ENCODE measurements around the gene SUCLG2.

SUCLG2 gene

GRCh38 chr3:67654099-67654843 lies at the start of gene SUCLG2:
SUCLG2 (minus strand) TSS chr3:67654612; CDS start chr3:67654586, 26 bp downstream.
- no peaks in the 10 kb centered on the region for H3K9me3 ChIP-seq (ENCODE audit: control insufficient read depth, low read depth, low read length)
- H3K36me3 ChIP-seq (ENCODE audit: control insufficient read depth, low read depth, low read length) = no peaks in the 10 kb centered on the region
- no peaks in the 10 kb centered on the region for H3K4me1 ChIP-seq (ENCODE audit: control insufficient read depth, low read depth, low read length)
- no peaks in the 10 kb centered on the region for H3K27me3 ChIP-seq (ENCODE audit: control insufficient read depth, insufficient read depth, low read length)
- peak within 1 kb of the TSS; percentile 76 for H3K9ac ChIP-seq (ENCODE audit: low read length)
- H3K27ac ChIP-seq (ENCODE audit: low read length) = no peak within 1 kb of the TSS
- peak within 1 kb of the TSS; percentile 60 for H3K4me3 ChIP-seq (ENCODE audit: low read length)

- Histone ChIP-seq H3K27ac (ENCODE audit: low read length) (no peak overlapping the region), H3K9me3 (ENCODE audit: control insufficient read depth, low read depth, low read length) (no peaks in the 10 kb centered on the region), H3K36me3 (ENCODE audit: control insufficient read depth, low read depth, low read length) (no peaks in the 10 kb centered on the region), H3K9ac (ENCODE audit: low read length) (no peak overlapping the region), H3K4me3 (ENCODE audit: low read length) (no peak overlapping the region), H3K27me3 (ENCODE audit: control insufficient read depth, insufficient read depth, low read length) (no peaks in the 10 kb centered on the region), H3K4me1 (ENCODE audit: control insufficient read depth, low read depth, low read length) (peaks cover 18% of the 10 kb centered on the region)
Observed at GRCh38 chr3:67700596-67700995, 46.2 kb upstream of the SUCLG2 start.

- no peak overlapping the region for H3K27ac ChIP-seq (ENCODE audit: low read length)
- no peak overlapping the region for H3K9ac ChIP-seq (ENCODE audit: low read length)
- H3K27me3 ChIP-seq (ENCODE audit: control insufficient read depth, insufficient read depth, low read length) = no peaks in the 10 kb centered on the region
- no peaks in the 10 kb centered on the region for H3K36me3 ChIP-seq (ENCODE audit: control insufficient read depth, low read depth, low read length)
- no peaks in the 10 kb centered on the region for H3K9me3 ChIP-seq (ENCODE audit: control insufficient read depth, low read depth, low read length)
- peaks cover 18% of the 10 kb centered on the region for H3K4me1 ChIP-seq (ENCODE audit: control insufficient read depth, low read depth, low read length)
- no peak overlapping the region for H3K4me3 ChIP-seq (ENCODE audit: low read length)
Observed at GRCh38 chr3:67699882-67700281, 45.5 kb upstream of the SUCLG2 start.

DNA sequence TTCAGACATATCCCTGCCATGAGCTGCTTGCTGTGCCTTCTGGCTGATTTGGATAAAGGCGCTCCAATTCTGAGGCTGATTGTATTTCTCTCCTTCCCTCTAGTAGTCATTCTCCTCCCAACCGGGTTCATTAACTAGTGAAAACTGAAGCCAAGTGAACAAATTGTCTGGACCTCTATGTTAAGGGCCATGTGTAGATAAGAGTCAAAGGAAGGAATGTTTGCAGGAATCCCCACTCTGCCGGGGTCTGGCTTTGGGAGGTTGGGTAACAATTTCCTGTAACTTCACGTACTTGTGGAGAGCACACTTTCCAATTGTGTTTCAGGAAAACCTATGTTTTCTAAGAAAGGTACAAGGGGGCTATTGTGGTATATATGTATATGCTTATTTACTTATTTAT lies 38.2 kb upstream of the SUCLG2 start:
- no peak overlapping the region for H3K4me3 ChIP-seq (ENCODE audit: low read length)
- H3K36me3 ChIP-seq (ENCODE audit: control insufficient read depth, low read depth, low read length) = no peaks in the 10 kb centered on the region
- no peak overlapping the region for H3K9ac ChIP-seq (ENCODE audit: low read length)
- no peak overlapping the region for H3K27ac ChIP-seq (ENCODE audit: low read length)
- H3K9me3 ChIP-seq (ENCODE audit: control insufficient read depth, low read depth, low read length) = no peaks in the 10 kb centered on the region
- peaks cover 15% of the 10 kb centered on the region for H3K4me1 ChIP-seq (ENCODE audit: control insufficient read depth, low read depth, low read length)
- no peaks in the 10 kb centered on the region for H3K27me3 ChIP-seq (ENCODE audit: control insufficient read depth, insufficient read depth, low read length)

DNA sequence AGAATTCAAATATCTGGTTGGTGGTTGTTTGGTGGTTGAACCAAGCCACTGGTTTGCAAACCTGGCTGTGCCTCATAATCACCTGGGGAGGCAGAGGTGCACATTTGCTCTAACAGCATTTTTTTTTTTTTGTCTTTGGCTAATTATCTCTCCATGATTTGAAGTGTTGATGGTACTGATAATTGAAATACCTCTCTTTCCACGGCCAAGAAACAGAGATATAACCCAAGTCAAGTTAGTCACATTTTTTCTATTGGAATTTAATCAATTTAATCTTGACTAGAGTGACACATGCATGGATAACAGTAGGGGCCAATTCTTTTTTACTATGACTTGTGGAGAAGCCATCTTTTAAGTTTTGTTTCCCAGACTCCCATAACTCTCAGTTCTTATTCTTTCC lies 37.5 kb upstream of the SUCLG2 start:
- no peaks in the 10 kb centered on the region for H3K36me3 ChIP-seq (ENCODE audit: control insufficient read depth, low read depth, low read length)
- H3K9ac ChIP-seq (ENCODE audit: low read length) = no peak overlapping the region
- no peak overlapping the region for H3K27ac ChIP-seq (ENCODE audit: low read length)
- H3K9me3 ChIP-seq (ENCODE audit: control insufficient read depth, low read depth, low read length) = no peaks in the 10 kb centered on the region
- H3K4me1 ChIP-seq (ENCODE audit: control insufficient read depth, low read depth, low read length) = peaks cover 8% of the 10 kb centered on the region
- no peak overlapping the region for H3K4me3 ChIP-seq (ENCODE audit: low read length)
- no peaks in the 10 kb centered on the region for H3K27me3 ChIP-seq (ENCODE audit: control insufficient read depth, insufficient read depth, low read length)

- no peak overlapping the region for H3K4me3 ChIP-seq (ENCODE audit: low read length)
- H3K9ac ChIP-seq (ENCODE audit: low read length) = no peak overlapping the region
- H3K4me1 ChIP-seq (ENCODE audit: control insufficient read depth, low read depth, low read length) = peaks cover 7% of the 10 kb centered on the region
- no peaks in the 10 kb centered on the region for H3K27me3 ChIP-seq (ENCODE audit: control insufficient read depth, insufficient read depth, low read length)
- no peaks in the 10 kb centered on the region for H3K9me3 ChIP-seq (ENCODE audit: control insufficient read depth, low read depth, low read length)
- no peaks in the 10 kb centered on the region for H3K36me3 ChIP-seq (ENCODE audit: control insufficient read depth, low read depth, low read length)
- H3K27ac ChIP-seq (ENCODE audit: low read length) = no peak overlapping the region
Observed at GRCh38 chr3:67691207-67691606, 36.8 kb upstream of the SUCLG2 start.

DNA sequence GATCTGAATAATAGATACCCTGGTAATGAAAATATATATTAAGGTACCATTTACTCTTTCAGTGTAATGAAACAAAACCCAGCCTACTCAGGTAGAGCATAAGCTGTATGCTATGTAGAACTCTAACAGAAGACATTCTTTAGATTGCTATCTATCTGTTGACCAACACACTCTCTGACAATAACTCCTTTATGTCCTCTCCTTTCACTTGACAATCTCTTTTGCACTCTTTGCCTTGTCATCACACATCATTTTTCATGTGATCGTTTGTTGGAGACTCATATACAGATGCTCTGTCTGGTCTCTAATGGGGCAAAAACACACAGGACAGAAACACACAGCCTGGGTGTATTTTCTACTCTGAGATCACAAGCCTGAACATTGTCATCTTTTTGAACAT lies 35.4 kb upstream of the SUCLG2 start:
- Histone ChIP-seq H3K9me3 (ENCODE audit: control insufficient read depth, low read depth, low read length) (no peaks in the 10 kb centered on the region), H3K9ac (ENCODE audit: low read length) (no peak overlapping the region), H3K4me3 (ENCODE audit: low read length) (no peak overlapping the region), H3K36me3 (ENCODE audit: control insufficient read depth, low read depth, low read length) (no peaks in the 10 kb centered on the region), H3K27ac (ENCODE audit: low read length) (no peak overlapping the region), H3K4me1 (ENCODE audit: control insufficient read depth, low read depth, low read length) (peaks cover 7% of the 10 kb centered on the region), H3K27me3 (ENCODE audit: control insufficient read depth, insufficient read depth, low read length) (no peaks in the 10 kb centered on the region)

DNA sequence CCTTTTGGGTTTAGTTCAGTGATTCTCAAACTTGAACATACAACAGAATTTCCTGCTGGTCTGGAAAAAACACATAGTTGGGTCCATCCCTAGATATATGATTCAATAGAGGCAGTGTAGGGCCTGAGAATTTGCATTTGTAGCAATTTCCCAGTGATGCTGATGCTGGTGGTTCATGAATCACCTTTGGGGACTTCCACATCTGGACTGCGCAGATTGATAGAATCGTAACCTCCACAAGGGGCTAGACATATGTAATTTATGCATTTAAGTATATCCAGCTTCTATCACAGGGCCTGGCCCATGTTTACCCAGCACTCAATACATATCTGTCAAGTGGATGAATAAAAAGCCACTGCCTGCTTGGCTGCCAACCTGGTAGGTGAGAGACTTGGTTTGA lies 33.8 kb upstream of the SUCLG2 start:
- H3K27me3 ChIP-seq (ENCODE audit: control insufficient read depth, insufficient read depth, low read length) = no peaks in the 10 kb centered on the region
- H3K4me3 ChIP-seq (ENCODE audit: low read length) = no peak overlapping the region
- H3K4me1 ChIP-seq (ENCODE audit: control insufficient read depth, low read depth, low read length) = peaks cover 7% of the 10 kb centered on the region
- no peak overlapping the region for H3K9ac ChIP-seq (ENCODE audit: low read length)
- H3K9me3 ChIP-seq (ENCODE audit: control insufficient read depth, low read depth, low read length) = no peaks in the 10 kb centered on the region
- H3K36me3 ChIP-seq (ENCODE audit: control insufficient read depth, low read depth, low read length) = no peaks in the 10 kb centered on the region
- H3K27ac ChIP-seq (ENCODE audit: low read length) = no peak overlapping the region

DNA sequence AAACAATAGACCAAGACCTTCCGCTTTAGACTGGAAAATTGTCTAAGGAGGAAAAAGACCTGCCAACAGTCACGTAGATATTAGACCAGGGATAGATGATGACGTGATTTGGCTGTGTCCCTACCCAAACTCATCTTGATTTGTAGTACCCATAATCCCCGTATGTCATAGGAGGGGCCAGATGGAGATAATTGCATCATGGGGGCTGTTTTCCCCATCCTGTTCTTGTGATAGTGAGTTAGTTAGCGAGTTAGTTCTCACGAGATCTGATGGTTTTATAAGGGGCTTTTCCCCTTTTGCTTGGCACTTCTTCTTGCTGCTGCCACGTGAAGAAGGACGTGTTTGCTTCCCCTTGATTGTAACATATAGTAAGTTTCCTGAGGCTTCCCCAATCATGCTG lies 31.7 kb upstream of the SUCLG2 start:
- no peaks in the 10 kb centered on the region for H3K9me3 ChIP-seq (ENCODE audit: control insufficient read depth, low read depth, low read length)
- no peak overlapping the region for H3K4me3 ChIP-seq (ENCODE audit: low read length)
- H3K4me1 ChIP-seq (ENCODE audit: control insufficient read depth, low read depth, low read length) = no peaks in the 10 kb centered on the region
- H3K9ac ChIP-seq (ENCODE audit: low read length) = no peak overlapping the region
- H3K27ac ChIP-seq (ENCODE audit: low read length) = no peak overlapping the region
- no peaks in the 10 kb centered on the region for H3K27me3 ChIP-seq (ENCODE audit: control insufficient read depth, insufficient read depth, low read length)
- H3K36me3 ChIP-seq (ENCODE audit: control insufficient read depth, low read depth, low read length) = no peaks in the 10 kb centered on the region

GRCh38 chr3:67685499-67685898 lies 31.1 kb upstream of the SUCLG2 start:
- Histone ChIP-seq H3K4me1 (ENCODE audit: control insufficient read depth, low read depth, low read length) (no peaks in the 10 kb centered on the region), H3K27me3 (ENCODE audit: control insufficient read depth, insufficient read depth, low read length) (no peaks in the 10 kb centered on the region), H3K9ac (ENCODE audit: low read length) (no peak overlapping the region), H3K27ac (ENCODE audit: low read length) (no peak overlapping the region), H3K9me3 (ENCODE audit: control insufficient read depth, low read depth, low read length) (no peaks in the 10 kb centered on the region), H3K36me3 (ENCODE audit: control insufficient read depth, low read depth, low read length) (no peaks in the 10 kb centered on the region), H3K4me3 (ENCODE audit: low read length) (no peak overlapping the region)

GRCh38 chr3:67684211-67684610 lies 29.8 kb upstream of the SUCLG2 start:
- Histone ChIP-seq H3K4me1 (ENCODE audit: control insufficient read depth, low read depth, low read length) (no peaks in the 10 kb centered on the region), H3K9ac (ENCODE audit: low read length) (no peak overlapping the region), H3K9me3 (ENCODE audit: control insufficient read depth, low read depth, low read length) (no peaks in the 10 kb centered on the region), H3K4me3 (ENCODE audit: low read length) (no peak overlapping the region), H3K27me3 (ENCODE audit: control insufficient read depth, insufficient read depth, low read length) (no peaks in the 10 kb centered on the region), H3K36me3 (ENCODE audit: control insufficient read depth, low read depth, low read length) (no peaks in the 10 kb centered on the region), H3K27ac (ENCODE audit: low read length) (no peak overlapping the region)

- H3K36me3 ChIP-seq (ENCODE audit: control insufficient read depth, low read depth, low read length) = no peaks in the 10 kb centered on the region
- H3K27me3 ChIP-seq (ENCODE audit: control insufficient read depth, insufficient read depth, low read length) = no peaks in the 10 kb centered on the region
- H3K4me3 ChIP-seq (ENCODE audit: low read length) = no peak overlapping the region
- H3K27ac ChIP-seq (ENCODE audit: low read length) = no peak overlapping the region
- H3K9me3 ChIP-seq (ENCODE audit: control insufficient read depth, low read depth, low read length) = no peaks in the 10 kb centered on the region
- H3K4me1 ChIP-seq (ENCODE audit: control insufficient read depth, low read depth, low read length) = no peaks in the 10 kb centered on the region
- no peak overlapping the region for H3K9ac ChIP-seq (ENCODE audit: low read length)
Observed at GRCh38 chr3:67683522-67683921, 29.1 kb upstream of the SUCLG2 start.
